Mammary epithelial cell (primary cell): ENCODE measurements around the gene FGF18.

Source experiments
- CTCF ChIP-seq, 2 donors: IDR thresholded peaks in 1 of 2; conservative IDR thresholded peaks in 1 of 2; 2 replicates each; pipeline ENCODE4 v1.5.1; 2011 to 2012; ENCODE audit warnings: inconsistent platforms in 2 of 2, low read length in 2 of 2, mild to moderate bottlenecking in 2 of 2, control low read depth in 1 of 2, low read depth in 1 of 2; ENCODE audit not compliant: insufficient read depth in 1 of 2; ENCODE audit errors: extremely low read depth in 1 of 2
- EZH2 ChIP-seq: IDR thresholded peaks from 2 replicates; pipeline ENCODE4 v1.6.1; 2012; ENCODE audit warnings: low read length, inconsistent platforms, borderline replicate concordance

DNA sequence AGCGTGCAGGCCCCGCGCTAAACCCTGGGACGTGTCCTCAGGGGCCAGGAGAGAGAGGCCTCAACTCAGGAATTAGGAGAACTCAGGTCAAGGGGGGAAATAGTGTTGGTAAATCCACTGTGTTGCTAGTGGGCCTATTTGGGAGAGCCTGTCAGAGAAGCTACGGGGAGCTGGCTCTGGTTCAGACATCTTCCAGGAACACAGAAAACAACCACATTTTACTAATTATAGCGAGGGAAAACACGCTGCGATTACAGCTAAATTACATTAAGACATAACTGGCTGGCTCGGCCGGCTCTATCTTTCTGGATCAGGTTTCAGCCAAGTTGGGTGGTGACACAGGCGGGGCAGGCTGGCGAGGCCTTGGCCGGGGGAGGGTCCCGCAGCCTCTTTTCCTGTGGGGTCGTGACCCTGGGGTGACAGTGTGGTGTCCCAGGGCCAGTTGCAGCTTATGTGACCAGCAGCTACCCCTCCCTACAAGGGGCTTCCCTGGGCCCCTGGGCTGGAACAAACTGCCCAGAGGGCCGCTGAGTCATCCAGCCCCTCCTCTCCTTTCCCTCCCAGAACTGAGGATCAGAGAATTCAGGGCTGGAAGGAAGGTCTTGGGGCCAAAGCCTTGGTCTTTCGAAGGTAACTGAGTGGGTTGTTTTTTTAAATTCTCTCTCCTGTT, 75.1 kb downstream of the FGF18 start:
- TF ChIP-seq CTCF (conservative IDR thresholded peaks at IDR 0.05 in 1 of 2, IDR thresholded peaks at IDR 0.05 in 1 of 2; ENCODE audit: extremely low read depth in 1 of 2, insufficient read depth in 1 of 2, low read depth in 1 of 2, low read length in 2 of 2) (no peak), EZH2 (no peak)
